Astrocyte of the spinal cord (primary cell): ENCODE results near the gene PRR4.

ENCODE experiments used
- DNase-seq: peaks from one replicate; pipeline ENCODE4 v3.0.0; 2011; ENCODE audit warnings: low read depth, low spot score
- H3K4me3 ChIP-seq: 2 replicates; pipeline ENCODE4 v1.5.1; 2011; ENCODE audit warnings: low read depth, mild to moderate bottlenecking, low read length, moderate library complexity
- in situ Hi-C: cut with HindIII; loops from 2 replicates; pipeline ENCODE4 v1.10.0; 2017; ENCODE audit warnings: low sequenced_read_pairs
- TF ChIP-seq, protein P1 (sequence below): IDR thresholded peaks from 2 replicates; pipeline ENCODE4 v1.5.1; 2012; ENCODE audit warnings: low read depth, mild to moderate bottlenecking, low read length, inconsistent platforms

PRR4 gene

GRCh38 chr12:10810068-10810467 lies 39.2 kb downstream of the PRR4 start, which contains the start of gene TAS2R9:
TAS2R9 (minus strand) TSS chr12:10810168; CDS start chr12:10810075, 93 bp downstream.
- TF ChIP-seq, protein P1, sequence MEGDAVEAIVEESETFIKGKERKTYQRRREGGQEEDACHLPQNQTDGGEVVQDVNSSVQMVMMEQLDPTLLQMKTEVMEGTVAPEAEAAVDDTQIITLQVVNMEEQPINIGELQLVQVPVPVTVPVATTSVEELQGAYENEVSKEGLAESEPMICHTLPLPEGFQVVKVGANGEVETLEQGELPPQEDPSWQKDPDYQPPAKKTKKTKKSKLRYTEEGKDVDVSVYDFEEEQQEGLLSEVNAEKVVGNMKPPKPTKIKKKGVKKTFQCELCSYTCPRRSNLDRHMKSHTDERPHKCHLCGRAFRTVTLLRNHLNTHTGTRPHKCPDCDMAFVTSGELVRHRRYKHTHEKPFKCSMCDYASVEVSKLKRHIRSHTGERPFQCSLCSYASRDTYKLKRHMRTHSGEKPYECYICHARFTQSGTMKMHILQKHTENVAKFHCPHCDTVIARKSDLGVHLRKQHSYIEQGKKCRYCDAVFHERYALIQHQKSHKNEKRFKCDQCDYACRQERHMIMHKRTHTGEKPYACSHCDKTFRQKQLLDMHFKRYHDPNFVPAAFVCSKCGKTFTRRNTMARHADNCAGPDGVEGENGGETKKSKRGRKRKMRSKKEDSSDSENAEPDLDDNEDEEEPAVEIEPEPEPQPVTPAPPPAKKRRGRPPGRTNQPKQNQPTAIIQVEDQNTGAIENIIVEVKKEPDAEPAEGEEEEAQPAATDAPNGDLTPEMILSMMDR = no peak
- in situ Hi-C loops = no loop called here

DNA sequence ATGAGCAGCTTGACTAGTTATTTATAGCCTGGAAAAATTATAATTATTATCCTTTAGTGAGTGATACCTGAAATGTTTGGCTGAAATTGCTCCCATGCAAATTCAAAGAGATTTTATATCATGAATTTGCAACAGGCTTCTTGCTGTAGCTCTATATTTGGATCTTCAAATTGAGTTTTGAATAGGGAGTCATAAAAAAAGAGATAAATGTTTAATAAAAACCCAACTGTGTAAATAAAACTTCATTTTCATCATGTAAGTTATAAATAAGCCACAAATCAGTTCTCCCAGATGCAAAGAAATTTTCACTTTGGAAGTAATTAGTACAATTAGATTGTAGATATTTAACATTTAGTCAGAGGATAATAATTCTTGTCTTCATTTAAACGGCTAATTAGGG lies 42.1 kb downstream of the PRR4 start, which contains the start of gene TAS2R8:
TAS2R8 (minus strand) TSS at position 101 of the 400 bp plus-strand sequence. CDS start 306 bp downstream, outside the sequence.
- in situ Hi-C loops = no loop called here
- no peak within 1 kb of the TSS for H3K4me3 ChIP-seq
- TF ChIP-seq, protein P1 = no peak
- DNase-seq = no peak

More at GRCh38 chr12:10810068-10810467, 39.2 kb downstream of the PRR4 start, which contains the start of gene TAS2R9:
- DNase-seq = no peak
- no peak within 1 kb of the TSS for H3K4me3 ChIP-seq

DNA sequence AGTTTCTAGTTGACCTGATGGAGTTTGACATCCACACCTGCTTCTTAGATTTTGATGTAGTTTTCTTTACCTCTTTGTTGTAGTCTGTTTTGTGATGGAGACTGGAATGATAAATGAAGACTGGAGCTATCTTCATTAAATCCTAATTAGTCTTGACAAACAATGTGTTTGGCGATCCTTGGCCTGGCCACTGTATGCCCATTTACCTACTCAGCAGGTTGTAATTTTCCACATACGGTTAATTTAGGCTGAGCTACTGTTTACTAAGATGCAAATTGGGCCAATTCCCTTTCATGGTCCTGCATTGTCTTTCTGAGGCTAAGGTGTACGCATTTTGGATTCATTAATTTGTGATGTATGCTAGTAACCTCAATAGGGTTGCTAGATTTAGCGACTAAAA lies 46.7 kb downstream of the PRR4 start, which contains the start of gene TAS2R7:
TAS2R7 (minus strand) TSS at position 41 of the 400 bp plus-strand sequence. CDS start 57 bp downstream, outside the sequence.
- no peak for DNase-seq
- in situ Hi-C loops = no loop called here
- no peak within 1 kb of the TSS for H3K4me3 ChIP-seq
- TF ChIP-seq, protein P1 = no peak

- DNase-seq = no peak
- no peak overlapping the region for H3K4me3 ChIP-seq
- in situ Hi-C loops = no loop called here
- TF ChIP-seq, protein P1 = no peak
Observed at GRCh38 chr12:10801741-10802140, 47.5 kb downstream of the PRR4 start.
